ENCODE measurements around the gene MRTFB. TPM values are rescaled to one million over a fixed set of nuclear protein-coding genes. Genes with fewer than 3 reads are reported as not detected.

The MRTFB gene
- total and polyA plus RNA-seq, 2 experiments from 2014 or later = 13.9 to 22.2 TPM

DNA sequence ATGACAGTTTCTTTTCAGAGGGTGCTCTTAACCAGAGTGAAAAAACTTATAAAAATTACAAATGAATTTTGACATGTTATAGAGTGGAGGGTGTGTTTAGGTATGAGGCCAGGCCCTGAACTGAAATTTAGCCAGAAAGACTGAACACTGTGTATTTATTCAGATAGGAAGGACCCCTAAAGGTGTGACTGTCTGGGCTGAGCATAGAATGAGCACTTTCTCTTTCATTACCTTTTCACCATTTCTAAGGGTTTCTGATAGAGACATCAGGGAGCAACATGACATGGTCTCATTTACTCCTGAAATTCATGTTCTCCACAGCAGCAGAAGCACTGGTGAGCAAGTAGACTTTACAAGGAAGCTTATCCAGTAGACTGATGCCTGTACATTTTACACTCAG, 32.9 kb downstream of the MRTFB start:
- no peak overlapping the region for H3K27ac Mint-ChIP-seq

GRCh38 chr16:14105760-14106375, 34.7 kb downstream of the MRTFB start:
- Histone ChIP-seq H3K4me1 (ENCODE audit: insufficient read depth) (peaks cover 17% of the 10 kb centered on the region), H3K27me3 (ENCODE audit: insufficient read depth) (no peaks in the 10 kb centered on the region), H3K9me2 (ENCODE audit: insufficient read depth) (no peaks in the 10 kb centered on the region), H4K20me1 (replicated peaks; ENCODE audit: insufficient read depth) (peaks cover 19% of the 10 kb centered on the region; the same call in 1 of the 2 replicates), H2AFZ (no peak overlapping the region), H3K36me3 (ENCODE audit: insufficient read depth) (no peaks in the 10 kb centered on the region), H3K4me3 (no peak overlapping the region), H3K27ac (ENCODE audit: low read depth) (no peak overlapping the region), H3F3A (replicated peaks; ENCODE audit: low read depth) (no peaks in the 10 kb centered on the region), H3K4me2 (no peak overlapping the region), H3K79me2 (replicated peaks; ENCODE audit: insufficient read depth) (peaks cover 87% of the 10 kb centered on the region)
- no peaks in the 10 kb centered on the region for H3K36me3 Mint-ChIP-seq (ENCODE audit: low read depth)
- ATAC-seq (peak; percentile 24; the same call in 2 of the 3 replicates), DNase-seq (ENCODE audit: low spot score) (no peak)
- H3K27me3 Mint-ChIP-seq (ENCODE audit: insufficient read depth, low read depth, poor library complexity) = no peaks in the 10 kb centered on the region
- no peaks in the 10 kb centered on the region for H3K9me3 Mint-ChIP-seq
- peaks cover 34% of the 10 kb centered on the region for H3K4me1 Mint-ChIP-seq
- H3K4me3 Mint-ChIP-seq = no peak overlapping the region
- no peak overlapping the region for H3K27ac Mint-ChIP-seq
- no peak for TF ChIP-seq EZH2phosphoT487 (IDR thresholded peaks at IDR 0.05; ENCODE audit: unreplicated experiment)
- TF ChIP-seq, protein P1, sequence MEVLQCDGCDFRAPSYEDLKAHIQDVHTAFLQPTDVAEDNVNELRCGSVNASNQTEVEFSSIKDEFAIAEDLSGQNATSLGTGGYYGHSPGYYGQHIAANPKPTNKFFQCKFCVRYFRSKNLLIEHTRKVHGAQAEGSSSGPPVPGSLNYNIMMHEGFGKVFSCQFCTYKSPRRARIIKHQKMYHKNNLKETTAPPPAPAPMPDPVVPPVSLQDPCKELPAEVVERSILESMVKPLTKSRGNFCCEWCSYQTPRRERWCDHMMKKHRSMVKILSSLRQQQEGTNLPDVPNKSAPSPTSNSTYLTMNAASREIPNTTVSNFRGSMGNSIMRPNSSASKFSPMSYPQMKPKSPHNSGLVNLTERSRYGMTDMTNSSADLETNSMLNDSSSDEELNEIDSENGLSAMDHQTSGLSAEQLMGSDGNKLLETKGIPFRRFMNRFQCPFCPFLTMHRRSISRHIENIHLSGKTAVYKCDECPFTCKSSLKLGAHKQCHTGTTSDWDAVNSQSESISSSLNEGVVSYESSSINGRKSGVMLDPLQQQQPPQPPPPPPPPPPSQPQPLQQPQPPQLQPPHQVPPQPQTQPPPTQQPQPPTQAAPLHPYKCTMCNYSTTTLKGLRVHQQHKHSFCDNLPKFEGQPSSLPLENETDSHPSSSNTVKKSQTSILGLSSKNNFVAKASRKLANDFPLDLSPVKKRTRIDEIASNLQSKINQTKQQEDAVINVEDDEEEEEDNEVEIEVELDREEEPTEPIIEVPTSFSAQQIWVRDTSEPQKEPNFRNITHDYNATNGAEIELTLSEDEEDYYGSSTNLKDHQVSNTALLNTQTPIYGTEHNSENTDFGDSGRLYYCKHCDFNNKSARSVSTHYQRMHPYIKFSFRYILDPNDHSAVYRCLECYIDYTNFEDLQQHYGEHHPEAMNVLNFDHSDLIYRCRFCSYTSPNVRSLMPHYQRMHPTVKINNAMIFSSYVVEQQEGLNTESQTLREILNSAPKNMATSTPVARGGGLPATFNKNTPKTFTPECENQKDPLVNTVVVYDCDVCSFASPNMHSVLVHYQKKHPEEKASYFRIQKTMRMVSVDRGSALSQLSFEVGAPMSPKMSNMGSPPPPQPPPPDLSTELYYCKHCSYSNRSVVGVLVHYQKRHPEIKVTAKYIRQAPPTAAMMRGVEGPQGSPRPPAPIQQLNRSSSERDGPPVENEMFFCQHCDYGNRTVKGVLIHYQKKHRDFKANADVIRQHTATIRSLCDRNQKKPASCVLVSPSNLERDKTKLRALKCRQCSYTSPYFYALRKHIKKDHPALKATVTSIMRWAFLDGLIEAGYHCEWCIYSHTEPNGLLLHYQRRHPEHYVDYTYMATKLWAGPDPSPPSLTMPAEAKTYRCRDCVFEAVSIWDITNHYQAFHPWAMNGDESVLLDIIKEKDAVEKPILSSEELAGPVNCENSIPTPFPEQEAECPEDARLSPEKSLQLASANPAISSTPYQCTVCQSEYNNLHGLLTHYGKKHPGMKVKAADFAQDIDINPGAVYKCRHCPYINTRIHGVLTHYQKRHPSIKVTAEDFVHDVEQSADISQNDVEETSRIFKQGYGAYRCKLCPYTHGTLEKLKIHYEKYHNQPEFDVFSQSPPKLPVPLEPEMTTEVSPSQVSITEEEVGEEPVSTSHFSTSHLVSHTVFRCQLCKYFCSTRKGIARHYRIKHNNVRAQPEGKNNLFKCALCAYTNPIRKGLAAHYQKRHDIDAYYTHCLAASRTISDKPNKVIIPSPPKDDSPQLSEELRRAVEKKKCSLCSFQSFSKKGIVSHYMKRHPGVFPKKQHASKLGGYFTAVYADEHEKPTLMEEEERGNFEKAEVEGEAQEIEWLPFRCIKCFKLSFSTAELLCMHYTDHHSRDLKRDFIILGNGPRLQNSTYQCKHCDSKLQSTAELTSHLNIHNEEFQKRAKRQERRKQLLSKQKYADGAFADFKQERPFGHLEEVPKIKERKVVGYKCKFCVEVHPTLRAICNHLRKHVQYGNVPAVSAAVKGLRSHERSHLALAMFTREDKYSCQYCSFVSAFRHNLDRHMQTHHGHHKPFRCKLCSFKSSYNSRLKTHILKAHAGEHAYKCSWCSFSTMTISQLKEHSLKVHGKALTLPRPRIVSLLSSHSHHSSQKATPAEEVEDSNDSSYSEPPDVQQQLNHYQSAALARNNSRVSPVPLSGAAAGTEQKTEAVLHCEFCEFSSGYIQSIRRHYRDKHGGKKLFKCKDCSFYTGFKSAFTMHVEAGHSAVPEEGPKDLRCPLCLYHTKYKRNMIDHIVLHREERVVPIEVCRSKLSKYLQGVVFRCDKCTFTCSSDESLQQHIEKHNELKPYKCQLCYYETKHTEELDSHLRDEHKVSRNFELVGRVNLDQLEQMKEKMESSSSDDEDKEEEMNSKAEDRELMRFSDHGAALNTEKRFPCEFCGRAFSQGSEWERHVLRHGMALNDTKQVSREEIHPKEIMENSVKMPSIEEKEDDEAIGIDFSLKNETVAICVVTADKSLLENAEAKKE (CRISPR knock-in tag; IDR thresholded peaks at IDR 0.05) = no peak
- no peak for TF ChIP-seq CREB1 (CRISPR knock-in tag; IDR thresholded peaks at IDR 0.05; ENCODE audit: low read depth)
- TF ChIP-seq ZNF114 (CRISPR knock-in tag; IDR thresholded peaks at IDR 0.05) = no peak
- TF ChIP-seq ETS1 (IDR thresholded peaks at IDR 0.05) = no peak
- no peak for TF ChIP-seq POLR2AphosphoS5 (IDR thresholded peaks at IDR 0.05; ENCODE audit: low read depth)
- no peak for TF ChIP-seq ZNF331 (CRISPR knock-in tag; IDR thresholded peaks at IDR 0.05; ENCODE audit: low read depth)
- TF ChIP-seq CTCF (conservative IDR thresholded peaks at IDR 0.05; ENCODE audit: low read depth in 2 of 2) = no peak
- TF ChIP-seq NANOG (IDR thresholded peaks at IDR 0.05; ENCODE audit: borderline replicate concordance) = no peak
- no peak for TF ChIP-seq EZH2 (IDR thresholded peaks at IDR 0.05; ENCODE audit: low read depth, unreplicated experiment)
- TF ChIP-seq STAT1 (IDR thresholded peaks at IDR 0.05; ENCODE audit: unreplicated experiment) = no peak
- no peak for TF ChIP-seq JUNB (IDR thresholded peaks at IDR 0.05; ENCODE audit: unreplicated experiment)

More for the DNA sequence above, 32.9 kb downstream of the MRTFB start:
- no peak for ATAC-seq
- Mint-ChIP-seq H3K4me3 (no peak overlapping the region), H3K4me1 (peaks cover 25% of the 10 kb centered on the region), H3K9me3 (no peaks in the 10 kb centered on the region), H3K36me3 (ENCODE audit: low read depth) (no peaks in the 10 kb centered on the region), H3K27me3 (ENCODE audit: insufficient read depth, low read depth, poor library complexity) (no peaks in the 10 kb centered on the region)
- no peak for TF ChIP-seq ZNF331 (CRISPR knock-in tag; IDR thresholded peaks at IDR 0.05; ENCODE audit: low read depth)
- H4K20me1 ChIP-seq (replicated peaks; ENCODE audit: insufficient read depth) = peaks cover 20% of the 10 kb centered on the region; the same call in 1 of the 2 replicates
- H3K4me2 ChIP-seq = no peak overlapping the region
- no peaks in the 10 kb centered on the region for H3K9me2 ChIP-seq (ENCODE audit: insufficient read depth)
- H3K4me3 ChIP-seq = no peak overlapping the region
- peaks cover 92% of the 10 kb centered on the region for H3K79me2 ChIP-seq (replicated peaks; ENCODE audit: insufficient read depth)
- no peaks in the 10 kb centered on the region for H3K36me3 ChIP-seq (ENCODE audit: insufficient read depth)
- no peaks in the 10 kb centered on the region for H3K27me3 ChIP-seq (ENCODE audit: insufficient read depth)
- H3K27ac ChIP-seq (ENCODE audit: low read depth) = no peak overlapping the region
- no peak for DNase-seq (ENCODE audit: low spot score)
- no peak overlapping the region for H2AFZ ChIP-seq
- no peaks in the 10 kb centered on the region for H3F3A ChIP-seq (replicated peaks; ENCODE audit: low read depth)
- H3K4me1 ChIP-seq (ENCODE audit: insufficient read depth) = peaks cover 12% of the 10 kb centered on the region
